ENCODE data around the gene LARP1.

LARP1 gene

DNA sequence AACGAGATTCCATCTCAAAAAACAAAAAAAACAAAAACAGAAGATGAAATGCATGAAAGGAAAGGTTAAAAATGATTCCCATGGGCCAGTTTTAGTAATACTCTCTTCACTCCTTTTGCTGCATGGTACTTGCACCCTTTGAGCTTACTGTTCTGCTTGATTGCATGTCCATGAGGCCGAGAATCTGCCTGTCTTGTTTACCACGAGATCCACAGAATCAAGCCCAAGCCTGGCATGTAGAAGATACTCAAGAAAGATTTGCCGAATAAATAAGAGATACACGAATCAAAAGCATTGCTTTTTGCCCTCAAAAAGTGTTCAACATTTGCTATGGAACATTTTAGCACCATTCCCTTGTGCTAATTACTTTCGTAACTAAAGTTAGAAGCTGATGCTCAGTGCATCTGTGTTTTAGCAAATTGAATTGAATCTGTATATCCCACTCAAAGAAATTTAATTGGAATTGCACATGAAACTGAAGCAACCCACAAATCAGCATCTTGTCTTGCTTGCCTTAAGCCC, 94.1 kb downstream of the LARP1 start:
- Histone ChIP-seq H2AFZ (ENCODE audit: low read length) (no peak overlapping the region), H3K4me3 (ENCODE audit: low read length, poor library complexity, severe bottlenecking) (no peak overlapping the region)

DNA sequence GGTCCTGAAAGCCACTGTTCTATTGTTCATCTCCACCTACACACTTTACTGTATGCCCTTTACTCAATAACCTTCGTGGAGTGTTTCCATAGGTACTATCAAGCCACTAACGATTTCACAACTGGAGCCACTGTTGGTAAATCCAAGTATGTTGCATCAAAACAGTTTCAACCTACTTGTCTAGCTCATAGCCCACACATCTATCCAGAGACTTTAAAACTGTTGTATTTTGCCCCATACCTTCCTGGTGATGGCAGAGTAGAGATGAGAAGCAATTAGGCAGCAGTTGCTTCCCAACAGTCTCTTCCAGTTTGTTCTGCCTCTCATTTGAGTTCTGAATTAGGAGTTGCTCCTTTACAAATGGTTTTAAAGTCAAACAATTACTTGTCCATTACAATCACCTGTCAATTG, 94.6 kb downstream of the LARP1 start:
- Histone ChIP-seq H3K4me3 (ENCODE audit: low read length, poor library complexity, severe bottlenecking) (no peak overlapping the region), H3K4me1 (ENCODE audit: insufficient read depth, low read length, poor library complexity, severe bottlenecking) (no peaks in the 10 kb centered on the region), H3K9ac (ENCODE audit: low read depth, low read length, poor library complexity, severe bottlenecking) (no peak overlapping the region), H4K20me1 (ENCODE audit: insufficient read depth, low read length, poor library complexity, severe bottlenecking) (no peaks in the 10 kb centered on the region), H3K9me3 (ENCODE audit: insufficient read depth, low read depth, low read length) (no peaks in the 10 kb centered on the region), H3K9me2 (replicated peaks; ENCODE audit: low read depth, low read length) (no peaks in the 10 kb centered on the region), H3K4me2 (ENCODE audit: low read depth, low read length, poor library complexity, severe bottlenecking) (no peak overlapping the region), H3F3A (ENCODE audit: low read depth) (no peaks in the 10 kb centered on the region), H3K27me3 (ENCODE audit: insufficient read depth, low read length, poor library complexity, severe bottlenecking) (no peaks in the 10 kb centered on the region), H3K79me2 (ENCODE audit: insufficient read depth, low read length) (no peaks in the 10 kb centered on the region), H3K36me3 (ENCODE audit: insufficient read depth, low read length) (no peaks in the 10 kb centered on the region), H2AFZ (ENCODE audit: low read length) (no peak overlapping the region)
- no peak for TF ChIP-seq EZH2phosphoT487 (IDR thresholded peaks at IDR 0.05; ENCODE audit: borderline replicate concordance)
- TF ChIP-seq, protein P1, sequence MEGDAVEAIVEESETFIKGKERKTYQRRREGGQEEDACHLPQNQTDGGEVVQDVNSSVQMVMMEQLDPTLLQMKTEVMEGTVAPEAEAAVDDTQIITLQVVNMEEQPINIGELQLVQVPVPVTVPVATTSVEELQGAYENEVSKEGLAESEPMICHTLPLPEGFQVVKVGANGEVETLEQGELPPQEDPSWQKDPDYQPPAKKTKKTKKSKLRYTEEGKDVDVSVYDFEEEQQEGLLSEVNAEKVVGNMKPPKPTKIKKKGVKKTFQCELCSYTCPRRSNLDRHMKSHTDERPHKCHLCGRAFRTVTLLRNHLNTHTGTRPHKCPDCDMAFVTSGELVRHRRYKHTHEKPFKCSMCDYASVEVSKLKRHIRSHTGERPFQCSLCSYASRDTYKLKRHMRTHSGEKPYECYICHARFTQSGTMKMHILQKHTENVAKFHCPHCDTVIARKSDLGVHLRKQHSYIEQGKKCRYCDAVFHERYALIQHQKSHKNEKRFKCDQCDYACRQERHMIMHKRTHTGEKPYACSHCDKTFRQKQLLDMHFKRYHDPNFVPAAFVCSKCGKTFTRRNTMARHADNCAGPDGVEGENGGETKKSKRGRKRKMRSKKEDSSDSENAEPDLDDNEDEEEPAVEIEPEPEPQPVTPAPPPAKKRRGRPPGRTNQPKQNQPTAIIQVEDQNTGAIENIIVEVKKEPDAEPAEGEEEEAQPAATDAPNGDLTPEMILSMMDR (conservative IDR thresholded peaks at IDR 0.05; ENCODE audit: low read length) = no peak

More for the DNA sequence above, 94.1 kb downstream of the LARP1 start:
- no peaks in the 10 kb centered on the region for H3K9me3 ChIP-seq (ENCODE audit: insufficient read depth, low read depth, low read length)
- H3F3A ChIP-seq (ENCODE audit: low read depth) = no peaks in the 10 kb centered on the region
- no peaks in the 10 kb centered on the region for H3K36me3 ChIP-seq (ENCODE audit: insufficient read depth, low read length)
- H3K27me3 ChIP-seq (ENCODE audit: insufficient read depth, low read length, poor library complexity, severe bottlenecking) = no peaks in the 10 kb centered on the region
- no peaks in the 10 kb centered on the region for H4K20me1 ChIP-seq (ENCODE audit: insufficient read depth, low read length, poor library complexity, severe bottlenecking)
- no peaks in the 10 kb centered on the region for H3K79me2 ChIP-seq (ENCODE audit: insufficient read depth, low read length)
- H3K4me2 ChIP-seq (ENCODE audit: low read depth, low read length, poor library complexity, severe bottlenecking) = no peak overlapping the region
- H3K9ac ChIP-seq (ENCODE audit: low read depth, low read length, poor library complexity, severe bottlenecking) = no peak overlapping the region
- H3K9me2 ChIP-seq (replicated peaks; ENCODE audit: low read depth, low read length) = no peaks in the 10 kb centered on the region
- no peak for TF ChIP-seq EZH2phosphoT487 (IDR thresholded peaks at IDR 0.05; ENCODE audit: borderline replicate concordance)
- no peaks in the 10 kb centered on the region for H3K4me1 ChIP-seq (ENCODE audit: insufficient read depth, low read length, poor library complexity, severe bottlenecking)

DNA sequence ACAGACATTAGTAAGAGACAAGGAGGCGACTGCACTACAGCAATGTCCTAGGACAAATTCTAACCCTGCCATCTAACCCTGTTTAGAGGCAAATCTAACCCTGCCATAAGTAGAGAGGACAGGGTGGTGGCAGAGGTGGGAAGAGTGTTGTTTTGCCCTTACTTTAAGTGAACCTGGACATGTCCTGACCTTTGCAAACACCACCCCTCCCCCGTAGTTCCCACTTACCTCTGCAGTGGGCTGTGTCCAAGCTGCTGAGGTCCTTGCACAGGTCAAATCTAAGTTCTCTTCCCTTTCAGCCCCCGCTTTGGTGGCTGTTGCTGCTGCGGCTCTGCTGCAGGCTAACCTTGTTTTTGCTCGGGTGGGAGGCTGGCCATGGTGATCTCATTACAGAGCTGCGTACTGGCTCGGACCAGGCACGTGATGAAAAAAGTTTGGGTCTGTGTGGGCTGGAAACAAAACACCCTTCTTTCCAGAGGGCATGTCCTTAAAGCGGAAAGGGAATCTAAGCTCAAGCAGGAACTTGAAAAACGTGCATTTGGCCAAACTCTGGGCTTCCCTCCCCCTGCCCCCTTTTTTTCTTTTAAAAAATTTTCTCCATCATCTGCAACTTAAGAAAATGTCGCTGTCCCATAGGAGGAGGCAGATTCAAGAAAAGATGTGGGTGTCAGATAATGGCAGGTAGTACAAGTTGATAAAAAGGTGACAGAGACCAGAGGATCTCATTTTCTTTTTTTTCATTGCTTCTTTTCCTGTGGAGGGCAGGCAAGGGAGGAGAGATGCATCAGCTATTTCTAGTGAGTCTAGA, 95.3 kb downstream of the LARP1 start, which contains the start of gene FAXDC2:
Gene FAXDC2, minus strand, starts transcription at position 349 of the 808 bp plus-strand sequence. CDS start 12,425 bp downstream, outside the sequence.
- Histone ChIP-seq H2AFZ (ENCODE audit: low read length) (no peak within 1 kb of the TSS), H4K20me1 (ENCODE audit: insufficient read depth, low read length, poor library complexity, severe bottlenecking) (no peaks in the 10 kb centered on the region), H3K36me3 (ENCODE audit: insufficient read depth, low read length) (no peaks in the 10 kb centered on the region), H3K4me2 (ENCODE audit: low read depth, low read length, poor library complexity, severe bottlenecking) (no peak within 1 kb of the TSS), H3K79me2 (ENCODE audit: insufficient read depth, low read length) (no peaks in the 10 kb centered on the region), H3K4me3 (ENCODE audit: low read length, poor library complexity, severe bottlenecking) (no peak within 1 kb of the TSS), H3K9me3 (ENCODE audit: insufficient read depth, low read depth, low read length) (no peaks in the 10 kb centered on the region), H3F3A (ENCODE audit: low read depth) (no peaks in the 10 kb centered on the region), H3K27me3 (ENCODE audit: insufficient read depth, low read length, poor library complexity, severe bottlenecking) (no peaks in the 10 kb centered on the region), H3K9ac (ENCODE audit: low read depth, low read length, poor library complexity, severe bottlenecking) (no peak within 1 kb of the TSS), H3K4me1 (ENCODE audit: insufficient read depth, low read length, poor library complexity, severe bottlenecking) (no peaks in the 10 kb centered on the region), H3K9me2 (replicated peaks; ENCODE audit: low read depth, low read length) (no peaks in the 10 kb centered on the region)
- TF ChIP-seq, protein P1 (conservative IDR thresholded peaks at IDR 0.05; ENCODE audit: low read length) = no peak
- TF ChIP-seq EZH2phosphoT487 (IDR thresholded peaks at IDR 0.05; ENCODE audit: borderline replicate concordance) = no peak
